GM19324 (cell line): ENCODE results near the gene FHIT.
"Not testable (repeated sequence)": the region's sequence is repeated elsewhere in the genome, so short reads cannot be mapped to it uniquely, and the experiment has no call there.

ENCODE experiments used
- ATAC-seq: cut with Tn5 transposase; IDR thresholded peaks from one replicate; pipeline ENCODE4 v1.9.1; 2021; ENCODE audit warnings: mild to moderate bottlenecking, moderate library complexity; ENCODE audit not compliant: unreplicated experiment, low FRiP score

FHIT gene

DNA sequence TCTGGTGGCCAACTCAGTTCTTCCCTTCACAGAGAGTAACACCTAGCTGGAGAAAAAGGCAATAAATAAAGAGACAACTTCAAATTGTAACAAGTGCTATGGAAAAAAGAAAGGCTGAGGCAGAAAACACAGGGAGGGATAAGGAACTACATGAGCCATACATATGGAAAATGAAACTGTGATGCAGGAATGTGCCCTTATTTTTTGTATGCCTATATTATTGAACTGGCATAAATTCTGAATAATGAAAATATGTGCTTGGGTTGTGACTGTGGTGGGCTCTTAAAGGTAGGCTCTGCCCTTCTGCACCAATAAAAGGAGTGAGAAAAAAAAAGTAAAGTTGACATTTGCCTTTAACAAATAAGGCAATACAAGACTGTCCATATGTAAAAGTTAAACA, 19.6 kb downstream of the FHIT start:
- ATAC-seq: no peak

GRCh38 chr3:61227799-61228198, 23.5 kb downstream of the FHIT start:
- no peak for ATAC-seq

DNA sequence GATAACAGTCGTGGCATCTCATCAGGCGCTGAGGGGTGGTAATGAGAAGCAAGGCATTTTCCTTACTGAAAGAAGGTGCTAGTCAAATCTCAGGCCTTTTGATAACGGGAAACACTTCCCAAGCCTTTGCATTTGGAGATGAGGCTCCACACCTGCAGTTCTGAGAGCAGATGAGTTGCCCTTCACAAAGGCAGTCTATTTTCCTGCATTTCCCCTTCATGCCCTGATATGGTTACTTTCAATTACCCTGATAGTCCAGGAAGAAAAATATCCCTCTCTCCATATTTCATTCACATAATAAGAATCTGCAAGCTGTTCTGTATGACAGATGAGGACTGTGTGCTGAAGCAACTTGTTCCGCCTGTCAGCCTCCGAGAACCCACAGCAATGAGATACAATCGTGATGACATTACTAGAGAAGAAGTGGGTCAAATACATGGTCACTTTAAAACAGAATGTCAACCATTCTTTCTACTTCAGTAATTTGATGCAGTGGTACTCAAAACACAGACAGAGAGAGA, 25.0 kb downstream of the FHIT start:
- no peak for ATAC-seq

GRCh38 chr3:61224823-61225222, 26.4 kb downstream of the FHIT start:
- no peak for ATAC-seq

- no peak for ATAC-seq
These were observed 27.8 kb downstream of the FHIT start for GRCh38 chr3:61223451-61223850.

- no peak for ATAC-seq
These were observed 28.8 kb downstream of the FHIT start for GRCh38 chr3:61222467-61222866.

DNA sequence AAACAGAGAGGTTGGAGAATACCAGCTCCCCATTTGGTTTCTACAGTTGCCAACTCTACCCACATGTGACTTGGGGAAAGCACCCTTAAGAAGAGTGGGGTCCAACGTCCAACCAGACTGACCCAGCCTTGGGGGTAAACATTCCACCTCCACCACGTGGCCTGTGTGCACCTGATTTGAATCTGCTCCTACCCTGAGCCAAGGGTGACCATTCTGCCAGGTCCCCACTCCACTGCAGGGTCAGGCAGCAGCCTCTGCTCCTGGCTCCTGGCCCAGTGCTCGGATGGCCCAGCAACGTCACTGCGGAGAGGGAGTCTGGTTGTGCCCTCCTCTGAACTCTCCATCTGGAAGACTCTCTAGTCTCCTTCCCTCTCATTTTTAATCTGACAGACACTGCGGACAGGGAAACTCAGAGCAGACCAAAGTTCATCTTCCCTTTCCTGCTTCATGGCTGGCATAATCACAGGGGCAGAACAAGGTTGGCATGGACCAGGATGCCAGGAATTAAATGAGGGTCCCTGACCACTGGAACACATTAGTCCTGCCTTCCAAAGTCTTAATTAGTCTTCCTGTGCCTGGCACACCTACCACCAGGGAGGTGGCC, 29.4 kb downstream of the FHIT start:
- no peak for ATAC-seq

DNA sequence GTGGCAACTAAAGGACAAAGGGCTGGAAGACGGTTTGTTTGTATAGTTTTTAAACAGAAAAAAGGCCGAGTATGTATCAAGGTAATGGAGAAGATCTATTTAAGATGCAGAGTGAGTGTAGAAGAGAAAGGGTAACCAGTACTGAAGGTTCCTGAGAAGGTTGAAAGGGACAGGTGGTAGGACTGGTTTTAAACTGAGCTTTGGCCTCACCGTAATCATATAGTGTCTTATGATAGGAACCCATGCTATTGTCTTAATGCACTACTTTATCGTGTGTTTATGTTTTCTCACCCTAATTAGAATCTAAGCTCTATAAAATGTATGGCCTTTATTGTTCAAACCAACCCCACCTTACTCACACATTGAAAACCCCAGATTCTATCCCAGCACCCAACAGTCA, 32.7 kb downstream of the FHIT start:
- no peak for ATAC-seq

- ATAC-seq: not testable (repeated sequence)
These were observed 35.1 kb downstream of the FHIT start for GRCh38 chr3:61216171-61216570.

DNA sequence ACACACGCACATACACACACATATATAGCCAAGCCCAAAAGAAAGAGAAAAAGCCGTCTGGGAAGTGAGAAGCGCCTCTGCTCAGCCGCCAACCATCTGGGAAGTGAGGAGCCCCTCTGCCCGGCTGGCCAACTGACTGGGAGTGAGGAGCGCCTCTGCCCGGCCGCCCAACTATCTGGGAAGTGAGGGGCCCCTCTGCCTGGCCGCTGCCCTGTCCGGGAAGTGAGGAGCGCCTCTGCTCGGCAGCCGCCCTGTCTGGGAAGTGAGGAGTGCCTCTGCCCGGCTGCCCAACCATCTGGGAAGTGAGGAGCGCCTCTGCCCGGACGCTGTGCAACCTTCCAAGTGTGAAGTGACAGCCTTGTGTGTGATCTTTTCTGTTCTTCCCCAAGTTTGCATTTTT, 49.2 kb downstream of the FHIT start:
- ATAC-seq: no peak

DNA sequence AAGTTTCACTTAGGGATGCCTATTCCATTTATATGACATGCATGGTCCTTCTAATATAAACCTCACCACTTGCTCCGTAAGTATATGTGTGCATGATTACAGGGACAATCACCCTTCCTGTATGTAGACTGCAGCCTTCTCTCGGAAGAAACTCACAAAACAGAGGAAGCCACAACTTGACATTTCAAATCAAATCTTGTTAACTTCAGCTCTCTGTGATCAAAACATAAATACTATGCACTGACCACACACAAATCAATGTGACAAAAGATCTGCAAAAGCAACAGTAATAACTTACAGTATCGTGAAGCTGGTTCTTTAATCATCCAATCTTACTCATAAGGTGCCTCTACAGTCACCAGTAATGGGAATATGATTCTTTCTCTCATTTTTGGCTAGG, 50.2 kb downstream of the FHIT start:
- no peak for ATAC-seq

DNA sequence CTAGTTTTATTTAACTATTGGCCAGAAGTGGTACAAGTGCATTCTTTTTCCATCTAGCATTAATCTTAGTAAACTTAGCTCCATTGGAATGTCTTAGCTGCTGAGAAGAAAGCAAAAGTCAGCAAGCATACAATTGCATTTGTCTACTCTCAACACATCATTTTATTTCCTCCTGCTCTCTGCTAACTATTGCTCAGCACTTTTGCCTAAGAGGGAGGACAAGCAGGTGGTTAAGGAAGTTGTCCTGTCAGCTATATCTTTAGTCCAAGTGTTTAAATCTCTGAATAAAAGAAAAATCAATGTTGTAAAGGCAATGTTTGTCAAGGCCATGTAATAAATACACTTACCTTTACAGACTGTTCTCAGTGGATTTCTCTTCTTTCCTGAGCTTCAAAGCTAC, 51.0 kb downstream of the FHIT start:
- ATAC-seq: no peak

- no peak for ATAC-seq
These were observed 51.4 kb downstream of the FHIT start for GRCh38 chr3:61199843-61200242.

GRCh38 chr3:61194892-61195538, 56.2 kb downstream of the FHIT start:
- ATAC-seq: no peak

DNA sequence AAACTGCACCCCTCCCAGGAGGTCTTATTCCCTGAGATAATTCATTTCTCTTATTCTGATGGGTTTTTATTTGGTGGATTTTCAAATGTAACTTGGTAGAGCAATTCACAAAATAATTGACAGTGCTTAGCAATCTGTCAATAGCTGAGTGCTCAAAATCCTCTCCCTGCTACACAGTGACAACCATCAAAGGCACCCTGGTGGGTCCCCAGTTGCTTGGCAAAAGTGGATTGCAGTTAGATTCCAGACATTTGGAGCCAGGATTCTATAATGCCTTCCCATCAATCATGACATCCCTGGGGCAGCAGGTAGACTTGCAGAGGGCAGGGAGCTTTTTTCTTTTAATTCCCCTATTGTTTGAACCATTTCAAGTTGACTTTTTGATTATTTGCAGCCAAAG, 59.0 kb downstream of the FHIT start:
- ATAC-seq: no peak

GRCh38 chr3:61190205-61190604, 61.0 kb downstream of the FHIT start:
- not testable (repeated sequence) for ATAC-seq

DNA sequence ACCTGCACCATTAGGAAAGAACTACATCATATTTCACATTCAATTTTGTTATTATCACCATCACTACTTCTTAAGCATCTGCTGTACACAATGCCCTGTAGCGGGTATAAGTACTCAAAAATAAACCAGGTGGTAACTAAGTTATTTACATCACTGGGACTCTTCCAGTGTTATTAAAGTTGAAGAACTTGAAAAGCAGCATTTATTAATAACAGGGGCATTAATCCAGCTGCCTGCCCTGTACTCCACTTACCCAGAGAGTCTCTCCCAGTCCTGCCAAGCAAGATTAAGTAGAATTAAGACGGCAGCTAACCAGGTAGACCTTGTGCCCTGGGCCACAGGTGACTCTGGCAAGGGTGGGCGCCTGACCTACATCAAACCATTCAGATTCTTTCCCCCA, 65.2 kb downstream of the FHIT start:
- no peak for ATAC-seq

DNA sequence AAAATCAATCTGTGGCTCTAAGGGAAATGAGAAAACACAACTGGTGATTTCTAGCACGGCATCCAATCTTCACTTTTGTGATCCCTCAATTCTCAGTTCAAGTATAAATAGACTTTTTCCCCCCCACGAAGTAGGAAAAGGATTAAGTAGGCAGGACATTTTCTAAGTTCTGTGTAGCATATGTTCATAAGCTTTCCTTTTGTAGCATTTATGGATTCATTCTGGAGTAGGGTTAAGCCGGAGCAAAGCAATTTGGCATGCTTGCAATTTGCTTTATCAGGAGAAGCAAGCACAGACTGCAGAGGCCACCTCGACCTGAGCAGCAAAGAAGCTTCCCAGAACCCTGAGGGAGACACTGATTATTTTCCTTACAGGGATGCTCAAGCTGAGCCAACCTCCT, 66.3 kb downstream of the FHIT start:
- no peak for ATAC-seq

GRCh38 chr3:61182662-61183061, 68.6 kb downstream of the FHIT start:
- ATAC-seq: no peak

DNA sequence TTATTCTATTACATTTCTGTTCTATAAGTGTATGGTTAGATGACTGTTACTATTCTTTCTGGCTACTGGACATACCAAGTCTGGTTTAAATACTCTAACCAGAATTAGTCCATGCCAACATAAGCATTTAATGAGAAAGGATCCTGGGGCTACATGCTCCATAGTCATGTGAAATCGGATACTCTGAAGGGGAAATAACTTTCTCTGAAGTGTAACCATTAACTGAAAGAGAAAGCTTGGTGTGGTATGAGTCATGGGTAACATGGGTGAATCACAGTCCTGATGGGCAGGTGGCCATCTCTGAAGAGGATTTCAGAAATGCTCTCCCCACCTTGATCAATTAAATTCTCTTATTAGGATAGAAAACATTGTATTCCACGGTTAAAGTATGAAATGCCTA, 69.4 kb downstream of the FHIT start:
- peak; percentile 88 for ATAC-seq

DNA sequence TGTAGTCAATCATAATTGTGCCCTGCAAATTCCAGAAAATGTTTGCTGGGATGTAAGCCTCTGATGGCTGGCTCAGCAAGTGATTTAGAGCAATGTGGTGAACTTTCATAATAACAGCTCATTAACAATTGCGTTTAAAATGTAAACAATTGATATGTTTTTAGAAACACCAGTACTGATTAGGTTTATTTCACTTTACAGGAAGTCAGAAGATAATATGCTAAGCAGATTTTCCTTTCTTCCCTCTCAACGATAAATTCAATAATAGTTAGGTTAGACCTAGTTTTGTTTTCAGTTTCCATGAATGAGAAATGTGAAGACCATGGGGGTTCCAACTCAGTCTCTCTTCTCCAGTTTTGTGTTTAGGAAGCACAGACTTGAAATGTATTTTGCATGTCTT, 71.0 kb downstream of the FHIT start:
- ATAC-seq: no peak

DNA sequence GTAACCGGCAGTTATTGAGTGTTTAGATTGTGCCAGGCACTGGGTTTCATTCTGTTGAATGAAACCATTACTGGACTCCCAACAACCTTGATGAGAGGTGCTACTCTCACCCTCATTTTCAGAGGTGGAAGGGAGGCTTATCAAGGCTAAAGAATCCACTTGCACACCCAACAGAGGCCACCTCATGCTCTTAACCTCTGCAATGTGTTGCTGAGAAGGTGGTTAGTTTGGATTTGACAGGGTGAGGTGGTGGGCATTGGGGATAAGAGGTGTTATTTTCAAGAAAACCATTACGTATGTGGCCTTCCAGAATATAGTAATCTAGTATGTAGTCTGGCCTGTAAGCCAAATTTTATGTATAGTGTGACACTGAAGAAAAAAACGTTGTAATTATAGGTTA, 73.1 kb downstream of the FHIT start:
- no peak for ATAC-seq
